ENCODE results near the gene PRAMEF1.

DNA sequence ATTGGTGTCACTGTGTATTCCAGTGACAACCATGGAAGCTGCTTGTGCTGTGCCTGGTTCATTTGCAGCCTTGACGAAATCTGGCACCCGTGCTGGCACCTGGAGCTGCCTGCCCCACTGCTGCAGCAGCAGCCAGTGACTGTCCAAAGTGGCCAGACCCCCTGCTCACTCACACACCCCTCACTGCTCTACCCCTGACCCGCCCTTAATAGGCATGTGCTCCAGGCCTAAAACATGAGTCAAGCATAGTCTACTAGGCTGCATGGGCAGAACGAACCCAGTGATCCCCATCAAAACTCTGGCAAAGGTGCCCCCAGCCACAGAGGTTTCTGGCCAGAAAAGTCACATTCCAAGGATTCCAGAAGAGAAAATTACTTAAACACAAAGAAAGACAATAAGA is 7.7 kb downstream of the PRAMEF1 start:
- TF ChIP-seq ELF4 (IDR thresholded peaks at IDR 0.05) (no peak), FOXM1 (IDR thresholded peaks at IDR 0.05; ENCODE audit: borderline replicate concordance) (no peak), CTBP1 (IDR thresholded peaks at IDR 0.05; ENCODE audit: borderline replicate concordance) (no peak), SUZ12 (IDR thresholded peaks at IDR 0.05) (no peak), NFRKB (IDR thresholded peaks at IDR 0.05) (no peak), FOXA1 (IDR thresholded peaks at IDR 0.05) (no peak), ZNF384 (IDR thresholded peaks at IDR 0.05) (no peak)
